OCI-LY1 (cell line): ENCODE results near the gene WNK1.

Experiments
- CTCF ChIP-seq: fragments of 200-600 bp; sonication (generic), shearing (Covaris generic); IDR thresholded peaks from 2 replicates; pipeline ENCODE4 v1.5.1; 2017; ENCODE audit warnings: mild to moderate bottlenecking, antibody characterized with exemption, low read length, moderate library complexity, mixed read lengths
- EZH2 ChIP-seq: fragments of 200-600 bp; sonication (generic), shearing (Covaris generic); IDR thresholded peaks from 2 replicates; pipeline ENCODE4 v1.8.0; 2017; ENCODE audit warnings: borderline replicate concordance, mixed run types, mild to moderate bottlenecking, antibody characterized with exemption, low read length, moderate library complexity, mixed read lengths

GRCh38 chr12:726281-727140 is 25.9 kb upstream of the WNK1 start:
- TF ChIP-seq EZH2 (no peak), CTCF (no peak)
